WTC11 (cell line): ENCODE measurements around the gene CIBAR2.

Experiments
- FOXJ3 ChIP-seq: sonication (generic); formaldehyde crosslinking; IDR thresholded peaks from 2 replicates; pipeline ENCODE4 v1.9.0; 2021; ENCODE audit warnings: missing genetic modification reagents, mild to moderate bottlenecking, borderline replicate concordance
- HMGA2 ChIP-seq: fragments of 250-450 bp; sonication (Bioruptor Pico); IDR thresholded peaks from 2 replicates; pipeline ENCODE4 v1.4.0; 2021; ENCODE audit warnings: mild to moderate bottlenecking, moderate library complexity
- NR3C1 ChIP-seq: sonication (generic); formaldehyde crosslinking; conservative IDR thresholded peaks from 2 replicates; pipeline ENCODE4 v1.8.1; 2023; ENCODE audit warnings: low read depth, mild to moderate bottlenecking, missing genetic modification reagents
- TEAD4 ChIP-seq: sonication (generic); formaldehyde crosslinking; IDR thresholded peaks from 2 replicates; pipeline ENCODE4 v1.8.0; 2022; ENCODE audit warnings: mild to moderate bottlenecking, missing genetic modification reagents
- TF ChIP-seq, protein P1 (sequence below): sonication (generic); formaldehyde crosslinking; IDR thresholded peaks from 2 replicates; pipeline ENCODE4 v1.8.0; 2022; ENCODE audit warnings: mild to moderate bottlenecking, missing genetic modification reagents
- TF ChIP-seq, protein P2 (sequence below): sonication (generic); formaldehyde crosslinking; IDR thresholded peaks from 2 replicates; pipeline ENCODE4 v1.8.1; 2023; ENCODE audit warnings: mild to moderate bottlenecking, missing genetic modification reagents, borderline replicate concordance
- TF ChIP-seq, protein P3 (sequence below): fragments of 250-450 bp; sonication (Bioruptor Pico); IDR thresholded peaks from 2 replicates; pipeline ENCODE4 v2.1.2; 2022; ENCODE audit warnings: mild to moderate bottlenecking, moderate library complexity
- TF ChIP-seq, protein P4 (sequence below): sonication (generic); formaldehyde crosslinking; IDR thresholded peaks from 2 replicates; pipeline ENCODE4 v1.8.1; 2022; ENCODE audit warnings: low read depth, missing genetic modification reagents, borderline replicate concordance
- TF ChIP-seq, protein P5 (sequence below): fragments of 200-600 bp; IDR thresholded peaks from 2 replicates; pipeline ENCODE4 v1.8.0; 2022; ENCODE audit warnings: antibody characterized with exemption
- TF ChIP-seq, protein P6 (sequence below): sonication (generic); formaldehyde crosslinking; IDR thresholded peaks from 2 replicates; pipeline ENCODE4 v1.8.0; 2023; ENCODE audit warnings: mild to moderate bottlenecking, missing genetic modification reagents

DNA sequence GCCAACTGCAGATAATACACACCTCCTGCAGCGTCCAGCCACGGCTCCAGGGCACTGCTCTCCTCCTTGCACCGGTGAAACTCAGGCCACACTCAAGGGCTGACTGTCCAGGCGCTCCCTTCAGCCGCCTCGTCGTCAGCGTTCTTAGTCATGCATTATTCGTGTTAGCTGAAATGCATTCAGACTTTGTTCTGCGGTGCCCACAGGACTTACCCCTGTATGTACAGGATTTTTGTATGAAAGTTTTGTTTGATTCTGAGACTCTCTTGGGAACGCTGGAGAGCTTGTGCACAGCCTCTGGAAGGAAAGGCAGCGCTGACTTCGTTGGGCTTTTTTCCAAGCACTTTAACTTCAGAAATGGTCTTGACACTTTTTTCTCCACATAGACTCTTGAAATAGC, 22.1 kb downstream of the CIBAR2 start:
- TF ChIP-seq, protein P1, sequence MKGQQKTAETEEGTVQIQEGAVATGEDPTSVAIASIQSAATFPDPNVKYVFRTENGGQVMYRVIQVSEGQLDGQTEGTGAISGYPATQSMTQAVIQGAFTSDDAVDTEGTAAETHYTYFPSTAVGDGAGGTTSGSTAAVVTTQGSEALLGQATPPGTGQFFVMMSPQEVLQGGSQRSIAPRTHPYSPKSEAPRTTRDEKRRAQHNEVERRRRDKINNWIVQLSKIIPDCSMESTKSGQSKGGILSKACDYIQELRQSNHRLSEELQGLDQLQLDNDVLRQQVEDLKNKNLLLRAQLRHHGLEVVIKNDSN (CRISPR knock-in tag) = no peak
- TF ChIP-seq HMGA2 (CRISPR knock-in tag) (no peak), NR3C1 (CRISPR knock-in tag) (no peak), TEAD4 (CRISPR knock-in tag) (no peak), FOXJ3 (CRISPR knock-in tag) (no peak)
- TF ChIP-seq, protein P2, sequence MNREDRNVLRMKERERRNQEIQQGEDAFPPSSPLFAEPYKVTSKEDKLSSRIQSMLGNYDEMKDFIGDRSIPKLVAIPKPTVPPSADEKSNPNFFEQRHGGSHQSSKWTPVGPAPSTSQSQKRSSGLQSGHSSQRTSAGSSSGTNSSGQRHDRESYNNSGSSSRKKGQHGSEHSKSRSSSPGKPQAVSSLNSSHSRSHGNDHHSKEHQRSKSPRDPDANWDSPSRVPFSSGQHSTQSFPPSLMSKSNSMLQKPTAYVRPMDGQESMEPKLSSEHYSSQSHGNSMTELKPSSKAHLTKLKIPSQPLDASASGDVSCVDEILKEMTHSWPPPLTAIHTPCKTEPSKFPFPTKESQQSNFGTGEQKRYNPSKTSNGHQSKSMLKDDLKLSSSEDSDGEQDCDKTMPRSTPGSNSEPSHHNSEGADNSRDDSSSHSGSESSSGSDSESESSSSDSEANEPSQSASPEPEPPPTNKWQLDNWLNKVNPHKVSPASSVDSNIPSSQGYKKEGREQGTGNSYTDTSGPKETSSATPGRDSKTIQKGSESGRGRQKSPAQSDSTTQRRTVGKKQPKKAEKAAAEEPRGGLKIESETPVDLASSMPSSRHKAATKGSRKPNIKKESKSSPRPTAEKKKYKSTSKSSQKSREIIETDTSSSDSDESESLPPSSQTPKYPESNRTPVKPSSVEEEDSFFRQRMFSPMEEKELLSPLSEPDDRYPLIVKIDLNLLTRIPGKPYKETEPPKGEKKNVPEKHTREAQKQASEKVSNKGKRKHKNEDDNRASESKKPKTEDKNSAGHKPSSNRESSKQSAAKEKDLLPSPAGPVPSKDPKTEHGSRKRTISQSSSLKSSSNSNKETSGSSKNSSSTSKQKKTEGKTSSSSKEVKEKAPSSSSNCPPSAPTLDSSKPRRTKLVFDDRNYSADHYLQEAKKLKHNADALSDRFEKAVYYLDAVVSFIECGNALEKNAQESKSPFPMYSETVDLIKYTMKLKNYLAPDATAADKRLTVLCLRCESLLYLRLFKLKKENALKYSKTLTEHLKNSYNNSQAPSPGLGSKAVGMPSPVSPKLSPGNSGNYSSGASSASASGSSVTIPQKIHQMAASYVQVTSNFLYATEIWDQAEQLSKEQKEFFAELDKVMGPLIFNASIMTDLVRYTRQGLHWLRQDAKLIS = no peak
- TF ChIP-seq, protein P3, sequence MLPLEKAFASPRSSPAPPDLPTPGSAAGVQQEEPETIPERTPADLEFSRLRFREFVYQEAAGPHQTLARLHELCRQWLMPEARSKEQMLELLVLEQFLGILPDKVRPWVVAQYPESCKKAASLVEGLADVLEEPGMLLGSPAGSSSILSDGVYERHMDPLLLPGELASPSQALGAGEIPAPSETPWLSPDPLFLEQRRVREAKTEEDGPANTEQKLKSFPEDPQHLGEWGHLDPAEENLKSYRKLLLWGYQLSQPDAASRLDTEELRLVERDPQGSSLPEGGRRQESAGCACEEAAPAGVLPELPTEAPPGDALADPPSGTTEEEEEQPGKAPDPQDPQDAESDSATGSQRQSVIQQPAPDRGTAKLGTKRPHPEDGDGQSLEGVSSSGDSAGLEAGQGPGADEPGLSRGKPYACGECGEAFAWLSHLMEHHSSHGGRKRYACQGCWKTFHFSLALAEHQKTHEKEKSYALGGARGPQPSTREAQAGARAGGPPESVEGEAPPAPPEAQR (CRISPR knock-in tag) = no peak
- TF ChIP-seq, protein P4, sequence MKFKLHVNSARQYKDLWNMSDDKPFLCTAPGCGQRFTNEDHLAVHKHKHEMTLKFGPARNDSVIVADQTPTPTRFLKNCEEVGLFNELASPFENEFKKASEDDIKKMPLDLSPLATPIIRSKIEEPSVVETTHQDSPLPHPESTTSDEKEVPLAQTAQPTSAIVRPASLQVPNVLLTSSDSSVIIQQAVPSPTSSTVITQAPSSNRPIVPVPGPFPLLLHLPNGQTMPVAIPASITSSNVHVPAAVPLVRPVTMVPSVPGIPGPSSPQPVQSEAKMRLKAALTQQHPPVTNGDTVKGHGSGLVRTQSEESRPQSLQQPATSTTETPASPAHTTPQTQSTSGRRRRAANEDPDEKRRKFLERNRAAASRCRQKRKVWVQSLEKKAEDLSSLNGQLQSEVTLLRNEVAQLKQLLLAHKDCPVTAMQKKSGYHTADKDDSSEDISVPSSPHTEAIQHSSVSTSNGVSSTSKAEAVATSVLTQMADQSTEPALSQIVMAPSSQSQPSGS (CRISPR knock-in tag) = no peak
- TF ChIP-seq, protein P5, sequence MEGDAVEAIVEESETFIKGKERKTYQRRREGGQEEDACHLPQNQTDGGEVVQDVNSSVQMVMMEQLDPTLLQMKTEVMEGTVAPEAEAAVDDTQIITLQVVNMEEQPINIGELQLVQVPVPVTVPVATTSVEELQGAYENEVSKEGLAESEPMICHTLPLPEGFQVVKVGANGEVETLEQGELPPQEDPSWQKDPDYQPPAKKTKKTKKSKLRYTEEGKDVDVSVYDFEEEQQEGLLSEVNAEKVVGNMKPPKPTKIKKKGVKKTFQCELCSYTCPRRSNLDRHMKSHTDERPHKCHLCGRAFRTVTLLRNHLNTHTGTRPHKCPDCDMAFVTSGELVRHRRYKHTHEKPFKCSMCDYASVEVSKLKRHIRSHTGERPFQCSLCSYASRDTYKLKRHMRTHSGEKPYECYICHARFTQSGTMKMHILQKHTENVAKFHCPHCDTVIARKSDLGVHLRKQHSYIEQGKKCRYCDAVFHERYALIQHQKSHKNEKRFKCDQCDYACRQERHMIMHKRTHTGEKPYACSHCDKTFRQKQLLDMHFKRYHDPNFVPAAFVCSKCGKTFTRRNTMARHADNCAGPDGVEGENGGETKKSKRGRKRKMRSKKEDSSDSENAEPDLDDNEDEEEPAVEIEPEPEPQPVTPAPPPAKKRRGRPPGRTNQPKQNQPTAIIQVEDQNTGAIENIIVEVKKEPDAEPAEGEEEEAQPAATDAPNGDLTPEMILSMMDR = no peak
- TF ChIP-seq, protein P6, sequence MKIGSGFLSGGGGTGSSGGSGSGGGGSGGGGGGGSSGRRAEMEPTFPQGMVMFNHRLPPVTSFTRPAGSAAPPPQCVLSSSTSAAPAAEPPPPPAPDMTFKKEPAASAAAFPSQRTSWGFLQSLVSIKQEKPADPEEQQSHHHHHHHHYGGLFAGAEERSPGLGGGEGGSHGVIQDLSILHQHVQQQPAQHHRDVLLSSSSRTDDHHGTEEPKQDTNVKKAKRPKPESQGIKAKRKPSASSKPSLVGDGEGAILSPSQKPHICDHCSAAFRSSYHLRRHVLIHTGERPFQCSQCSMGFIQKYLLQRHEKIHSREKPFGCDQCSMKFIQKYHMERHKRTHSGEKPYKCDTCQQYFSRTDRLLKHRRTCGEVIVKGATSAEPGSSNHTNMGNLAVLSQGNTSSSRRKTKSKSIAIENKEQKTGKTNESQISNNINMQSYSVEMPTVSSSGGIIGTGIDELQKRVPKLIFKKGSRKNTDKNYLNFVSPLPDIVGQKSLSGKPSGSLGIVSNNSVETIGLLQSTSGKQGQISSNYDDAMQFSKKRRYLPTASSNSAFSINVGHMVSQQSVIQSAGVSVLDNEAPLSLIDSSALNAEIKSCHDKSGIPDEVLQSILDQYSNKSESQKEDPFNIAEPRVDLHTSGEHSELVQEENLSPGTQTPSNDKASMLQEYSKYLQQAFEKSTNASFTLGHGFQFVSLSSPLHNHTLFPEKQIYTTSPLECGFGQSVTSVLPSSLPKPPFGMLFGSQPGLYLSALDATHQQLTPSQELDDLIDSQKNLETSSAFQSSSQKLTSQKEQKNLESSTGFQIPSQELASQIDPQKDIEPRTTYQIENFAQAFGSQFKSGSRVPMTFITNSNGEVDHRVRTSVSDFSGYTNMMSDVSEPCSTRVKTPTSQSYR (CRISPR knock-in tag) = no peak
